Body of pancreas (tissue), 4 donors: ENCODE measurements around the gene DAZAP1. TPM values are rescaled to one million over a fixed set of nuclear protein-coding genes. Genes with fewer than 3 reads are reported as not detected.

Experiments used
- ATAC-seq: fragments of 150-250 bp; one replicate; pipeline ENCODE4 v1.9.1; 2016
- DNase-seq, 4 donors: peaks; one replicate each; pipeline ENCODE4 v3.0.0-alpha.2; 2019
- H3K27ac ChIP-seq, 4 donors: fragments of 200-600 bp; sonication (generic); 1 replicate in 3 of 4; 2 replicates in 1 of 4; pipeline versions ENCODE4 v1.5.1 to v1.6.1; 2016 to 2019; ENCODE audit warnings: mild to moderate bottlenecking in 1 of 4, mixed read lengths in 1 of 4, moderate library complexity in 1 of 4
- H3K27me3 ChIP-seq, 2 donors: fragments of 200-600 bp; sonication (generic); one replicate each; pipeline ENCODE4 v1.6.0; 2016; ENCODE audit warnings: mild to moderate bottlenecking in 1 of 2
- H3K36me3 ChIP-seq, 2 donors: fragments of 200-600 bp; sonication (generic); replicated peaks in 1 of 2; 2 replicates each; pipeline ENCODE4 v1.5.1; 2016; ENCODE audit warnings: low read depth in 2 of 2; ENCODE audit not compliant: insufficient read depth in 1 of 2
- H3K4me1 ChIP-seq: fragments of 200-600 bp; sonication (generic); one replicate; pipeline ENCODE4 v1.6.0; 2016
- H3K4me3 ChIP-seq, 2 donors: fragments of 200-600 bp; sonication (generic); 1 replicate in 1 of 2; 2 replicates in 1 of 2; pipeline ENCODE4 v1.5.1; 2016 to 2019
- H3K9me3 ChIP-seq, 3 donors: fragments of 200-600 bp; sonication (generic); 1 replicate in 2 of 3; 2 replicates in 1 of 3; pipeline ENCODE4 v1.5.1; 2016
- CTCF ChIP-seq, 7 experiments: fragments of 450-650 bp in 4 of 7; fragments of 200-600 bp in 3 of 7; sonication (generic) in 3 of 7; IDR thresholded peaks; one replicate each; pipeline ENCODE4 v1.5.1; 2016 to 2019; ENCODE audit warnings: antibody characterized with exemption in 7 of 7
- POLR2A ChIP-seq, 3 donors: fragments of 450-650 bp; IDR thresholded peaks; one replicate each; pipeline ENCODE4 v1.6.1; 2016; ENCODE audit warnings: antibody characterized with exemption in 3 of 3, mild to moderate bottlenecking in 2 of 3
- WGBS, 2 donors: methylation state at CpG; one replicate each; pipeline ENCODE4 v1.1.5; 2017; 5-methylcytosine and 5-hydroxymethylcytosine counted together
- intact Hi-C: fragments of 100-400 bp; cut with DNase I; formaldehyde crosslinking; loops from one replicate; pipeline ENCODE4 v1.15.1; 2023
- total RNA-seq, 2 donors: library from RNA; depleted of rRNA; stranded (reverse); fragments of >200 nt; gene quantifications; one replicate each; pipeline ENCODE4 v1.1.0, GENCODE V29; 2016

Gene DAZAP1
- total RNA-seq, 2 donors from 2014 or later, result 25.4 to 63.3 TPM

- H3K4me1 ChIP-seq, result peaks cover 60% of the 10 kb centered on the region
- H3K4me3 ChIP-seq, result peak within 1 kb of the TSS; percentile 75 to 76
- TF ChIP-seq CTCF (IDR thresholded peaks at IDR 0.05) (peak in 5 of 7 experiments; percentile 19 to 55 (median 42)), POLR2A (IDR thresholded peaks at IDR 0.05) (no peak)
- peak; percentile 42 to 72 (median 58) for DNase-seq
- ATAC-seq, result peak; percentile 52
- intact Hi-C loops, result no loop called here
- no peaks in the 10 kb centered on the region for H3K9me3 ChIP-seq
- WGBS, 2 donors, result 1% methylated on average over 27 to 62 of the region's 87 CpGs
- H3K36me3 ChIP-seq, result no peaks in the 10 kb centered on the region
- peak within 1 kb of the TSS; percentile 75 to 87 (median 84) for H3K27ac ChIP-seq
- no peaks in the 10 kb centered on the region for H3K27me3 ChIP-seq
Measured at GRCh38 chr19:1401138-1401888, 6.1 kb upstream of the DAZAP1 start, which contains the start of gene GAMT. TSS of gene GAMT (minus strand) at chr19:1401542. CDS start at chr19:1401476, 66 bp downstream.

- H3K36me3 ChIP-seq, result no peaks in the 10 kb centered on the region
- intact Hi-C loops, result no loop called here
- ATAC-seq (no peak), DNase-seq (no peak)
- H3K27ac ChIP-seq, result peak overlapping the region in 3 of 4 donors; percentile 75 to 87 (median 86)
- no peaks in the 10 kb centered on the region for H3K27me3 ChIP-seq
- no peaks in the 10 kb centered on the region for H3K9me3 ChIP-seq
- WGBS, 2 donors, result 54 to 59% methylated on average over 11 of the region's 11 CpGs
- no peak for TF ChIP-seq CTCF (IDR thresholded peaks at IDR 0.05)
- no peak for TF ChIP-seq POLR2A (IDR thresholded peaks at IDR 0.05)
- H3K4me1 ChIP-seq, result peaks cover 60% of the 10 kb centered on the region
- H3K4me3 ChIP-seq, result no peak overlapping the region
Measured at GRCh38 chr19:1401889-1402217, 5.5 kb upstream of the DAZAP1 start.

GRCh38 chr19:1402411-1403070 lies 4.8 kb upstream of the DAZAP1 start:
- no peaks in the 10 kb centered on the region for H3K27me3 ChIP-seq
- ATAC-seq (no peak), DNase-seq (no peak)
- no peaks in the 10 kb centered on the region for H3K9me3 ChIP-seq
- WGBS, 2 donors, result 46 to 56% methylated on average over 7 to 23 of the region's 25 CpGs
- intact Hi-C loops, result no loop called here
- H3K27ac ChIP-seq, result no peak overlapping the region
- TF ChIP-seq POLR2A (IDR thresholded peaks at IDR 0.05), result no peak
- H3K4me3 ChIP-seq, result no peak overlapping the region
- no peaks in the 10 kb centered on the region for H3K36me3 ChIP-seq
- H3K4me1 ChIP-seq, result peaks cover 56% of the 10 kb centered on the region

GRCh38 chr19:1406774-1407527 lies 435 bp upstream of the DAZAP1 start:
- peak in 2 of 3 donors; percentile 37 to 45 for TF ChIP-seq POLR2A (IDR thresholded peaks at IDR 0.05)
- peak in 6 of 7 experiments; percentile 15 to 65 (median 45) for TF ChIP-seq CTCF (IDR thresholded peaks at IDR 0.05)
- DNase-seq (peak; percentile 99 to 100 (median 99)), ATAC-seq (peak; percentile 89)
- Histone ChIP-seq H3K4me3 (peak overlapping the region in 1 of 2 donors; percentile 19), H3K4me1 (peaks cover 60% of the 10 kb centered on the region), H3K27ac (peak overlapping the region; percentile 85 to 95 (median 94)), H3K36me3 (no peaks in the 10 kb centered on the region), H3K9me3 (no peaks in the 10 kb centered on the region), H3K27me3 (no peaks in the 10 kb centered on the region)
- 1 to 3% methylated on average over 10 to 71 of the region's 72 CpGs for WGBS, 2 donors
- intact Hi-C loops, result loop anchor here (5.0 kb wide), 1 partner anchor 135 kb away; no protein-coding TSS in a partner anchor
